Measurements from ENCODE around the gene PIGZ.

DNA sequence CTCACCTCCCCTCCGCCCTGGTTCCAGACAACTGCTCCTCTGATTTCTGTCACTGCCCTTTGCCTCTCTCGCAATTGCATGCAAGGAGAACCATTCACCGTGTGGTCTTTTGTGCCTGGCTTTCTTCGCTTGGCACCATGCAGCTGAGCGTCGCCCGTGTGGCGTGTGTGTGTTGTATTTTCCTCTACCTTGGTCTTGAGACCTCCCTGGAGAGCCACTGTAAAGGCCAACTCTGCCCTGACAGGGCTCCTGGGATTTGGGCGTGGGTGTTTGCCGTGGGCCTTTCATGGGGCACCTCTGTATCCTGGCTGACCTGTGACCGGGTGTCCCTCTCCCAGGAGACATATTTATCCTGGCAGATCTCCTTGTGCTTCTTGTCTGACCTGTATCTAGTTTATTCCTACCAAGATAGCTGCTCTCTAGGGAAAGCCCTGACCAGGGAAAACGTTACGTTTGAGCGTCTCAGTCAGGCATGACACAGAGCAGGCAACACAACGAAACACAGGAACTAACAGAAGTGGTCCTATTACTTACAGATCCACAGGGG lies 2.0 kb upstream of the PIGZ start:
- no peak for TF ChIP-seq CTCF (IDR thresholded peaks at IDR 0.05)
- no peak for TF ChIP-seq POLR2A (IDR thresholded peaks at IDR 0.05)
- TF ChIP-seq POLR2AphosphoS5 (IDR thresholded peaks at IDR 0.05): no peak
